Keratinocyte (primary cell): ENCODE measurements around the gene FHIT.

ENCODE experiments used
- CTCF ChIP-seq, 3 experiments: IDR thresholded peaks in 1 of 3; conservative IDR thresholded peaks in 1 of 3; optimal IDR thresholded peaks in 1 of 3; 2 replicates in 2 of 3; 3 replicates in 1 of 3; pipeline versions ENCODE3 to v1.5.1; 2011; ENCODE audit warnings: low read length in 3 of 3, mild to moderate bottlenecking in 3 of 3, moderate library complexity in 2 of 3, control low read depth in 1 of 3, inconsistent platforms in 1 of 3; ENCODE audit not compliant: insufficient read depth in 2 of 3; ENCODE audit errors: extremely low read depth in 1 of 3
- EZH2 ChIP-seq: IDR thresholded peaks from one replicate; pipeline ENCODE4 v1.6.1; 2012; ENCODE audit warnings: inconsistent platforms, mild to moderate bottlenecking, low read length, moderate library complexity

DNA sequence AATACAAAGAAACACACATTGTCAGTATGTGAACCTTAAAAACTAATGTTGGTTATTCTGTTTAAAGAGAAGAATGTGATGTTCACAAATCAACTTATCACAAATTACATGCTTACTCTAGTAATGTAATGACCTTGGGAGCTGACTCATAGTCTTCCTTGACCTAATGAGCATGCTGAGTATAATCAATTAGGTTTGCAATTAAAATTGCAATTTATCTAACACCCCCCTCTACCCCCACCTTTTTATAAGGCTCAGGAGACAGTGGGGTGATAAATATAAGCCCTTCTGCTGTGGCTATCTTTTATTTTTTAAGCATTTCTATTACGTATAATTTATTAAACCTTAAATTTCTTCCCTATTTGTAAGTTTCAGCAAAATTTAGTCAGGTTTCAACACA, 1253.7 kb downstream of the FHIT start:
- TF ChIP-seq CTCF (optimal IDR thresholded peaks at IDR 0.05 in 1 of 3, IDR thresholded peaks at IDR 0.05 in 1 of 3, conservative IDR thresholded peaks at IDR 0.05 in 1 of 3; ENCODE audit: extremely low read depth in 1 of 3, insufficient read depth in 2 of 3, low read length in 3 of 3) (no peak), EZH2 (no peak)
